Heart right ventricle (tissue), 16 donors: ENCODE data around the gene CD99L2. TPM values are rescaled to one million over a fixed set of nuclear protein-coding genes. Genes with fewer than 3 reads are reported as not detected.

Experiments used
- ATAC-seq, 8 donors: fragments of 200-7000 bp; cut with Tn5 transposase; one replicate each; pipeline ENCODE4 v1.9.1; 2020; ENCODE audit warnings: mild to moderate bottlenecking in 8 of 8, moderate library complexity in 8 of 8, moderate number of reproducible peaks in 1 of 8
- DNase-seq, 2 donors: peaks; one replicate each; pipeline ENCODE4 v3.0.0-alpha.2; 2020
- H3K27ac ChIP-seq, 10 donors: fragments of 200-600 bp; sonication (generic) in 2 of 10; one replicate each; pipeline versions ENCODE4 v1.5.0 to v1.8.0; 2020 to 2022; ENCODE audit warnings: mild to moderate bottlenecking in 3 of 10
- H3K27me3 ChIP-seq, 7 donors: fragments of 200-600 bp; one replicate each; pipeline ENCODE4 v1.8.0; 2021 to 2022; ENCODE audit warnings: mild to moderate bottlenecking in 2 of 7
- H3K36me3 ChIP-seq, 9 donors: fragments of 200-600 bp; sonication (generic) in 1 of 9; one replicate each; pipeline versions ENCODE4 v1.5.0 to v1.8.0; 2020 to 2022; ENCODE audit warnings: mild to moderate bottlenecking in 2 of 9
- H3K4me1 ChIP-seq, 9 donors: fragments of 200-600 bp; sonication (generic) in 1 of 9; one replicate each; pipeline versions ENCODE4 v1.5.0 to v1.8.0; 2020 to 2022; ENCODE audit warnings: mild to moderate bottlenecking in 4 of 9
- H3K4me3 ChIP-seq, 10 donors: fragments of 200-600 bp; sonication (generic) in 2 of 10; one replicate each; pipeline versions ENCODE4 v1.5.0 to v1.8.0; 2020 to 2022; ENCODE audit warnings: mild to moderate bottlenecking in 7 of 10, moderate library complexity in 2 of 10
- H3K9me3 ChIP-seq, 11 donors: fragments of 200-600 bp in 10 of 11; sonication (generic) in 2 of 11; one replicate each; pipeline versions ENCODE4 v1.5.0 to v1.8.0; 2013 to 2022; ENCODE audit warnings: mild to moderate bottlenecking in 2 of 11, control low read depth in 1 of 11, moderate library complexity in 1 of 11
- WGBS, 2 donors: extraction: QIAGEN DNeasy Blood & Tissue Kit; methylation state at CpG; one replicate each; pipeline ENCODE4 v1.1.7; 2013; ENCODE audit warnings: inconsistent platforms in 1 of 2; 5-methylcytosine and 5-hydroxymethylcytosine counted together
- intact Hi-C, 10 donors: fragments of 100-400 bp; cut with DNase I; formaldehyde crosslinking; loops; one replicate each; pipeline versions ENCODE4 v1.11.1 to v1.14.2; 2022
- polyA plus RNA-seq, 2 donors: library from polyadenylated mRNA; stranded (reverse); fragments of 200-250 nt; gene quantifications; one replicate each; pipeline ENCODE4 v1.2.3, GENCODE V29; 2013
- total RNA-seq, 10 donors: library from RNA; stranded (reverse); fragmentation: NEBNext Ultra II Directional in 3 of 10; extraction: Animal tissue kit (Norgen Biotek cat#: 25700) in 3 of 10; gene quantifications; one replicate each; pipeline versions ENCODE4 v1.2.1 to v1.2.4, GENCODE V29; 2021 to 2023
- TF ChIP-seq, protein P1 (sequence below), 9 donors: fragments of 200-600 bp; sonication (generic) in 2 of 9; IDR thresholded peaks; one replicate each; pipeline versions ENCODE4 v1.5.0 to v1.8.0; 2021 to 2022; ENCODE audit warnings: antibody characterized with exemption in 9 of 9, mild to moderate bottlenecking in 5 of 9, moderate library complexity in 1 of 9
- donor health status: Arrhythmogenic right ventricular cardiomyopathy.
- donor health status: ischemic (EF 13 %, LVEDD 7.1; RV severe dilation, severe dysfunction).
- donor health status: healthy with polysubstance abuse.
- donor health status: DM: no; HTN: yes; CAD: no.
- donor health status: DM: no; HTN: no; CAD: no.
- donor health status: ischemic (EF 25% LVEDD 6.9; RV normal size, moderate dysfunction).
- donor health status: ischemic (EF 25% LVEDD 5.7; RV mildly dilated, moderate dysfunction).
- donor health status: healthy.
- donor health status: DM: yes; HTN: yes; CAD: no.
- donor health status: Ischemic cardiomyopathy.
- donor health status: ischemic (EF 35%, LVEDD 5.7; RV mildly dilated, moderate dysfunction).
- donor health status: nonischemic (EF 11% LVEDD 7.7; RV severe dilation, severe dysfunction).
- donor health status: DM: yes; HTN: yes; CAD: no.
- donor health status: PGD.
- donor health status: ischemic (EF 29% LVEDD 5.4; RV normal size, mild dysfunction).
- donor health status: nonischemic (EF 23%, LVEDD 6.1; RV moderate dilation, normal function).

The CD99L2 gene
- total and polyA plus RNA-seq, 12 donors, result 32.6 to 122 (median 78.8) TPM

DNA sequence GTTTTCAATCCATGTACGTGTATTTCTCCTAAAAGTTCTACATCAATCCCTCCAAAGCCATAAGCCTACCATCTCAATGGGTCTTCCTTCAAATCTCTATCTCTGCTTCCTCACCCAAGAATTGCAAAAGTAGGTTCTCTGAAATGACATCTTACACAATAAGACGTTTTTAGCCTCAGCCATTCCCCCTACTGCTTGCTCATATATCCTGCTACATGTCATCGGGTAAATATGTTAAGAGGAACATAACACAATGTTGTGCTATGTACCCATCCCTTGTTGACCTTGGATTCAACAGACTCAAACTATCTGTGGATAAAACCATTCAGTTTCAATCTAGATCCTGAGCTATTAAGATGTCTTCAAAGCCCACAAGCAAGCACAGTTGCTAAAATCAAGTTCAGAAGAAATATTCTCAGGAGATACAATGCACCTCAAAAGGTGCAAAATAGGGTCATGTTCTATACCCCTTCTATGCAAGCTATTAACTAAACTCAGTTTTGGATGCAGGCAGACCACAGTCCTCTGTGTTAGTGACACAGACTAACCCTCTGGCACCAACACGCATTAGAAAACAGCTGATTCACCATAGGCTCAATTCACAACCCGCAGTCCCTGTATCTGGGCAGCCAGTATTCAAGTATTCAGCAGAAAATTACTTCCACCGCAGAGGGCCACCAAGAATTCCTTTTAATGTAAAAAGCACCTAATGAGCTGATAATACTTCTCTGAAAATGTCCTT, 56.8 kb downstream of the CD99L2 start:
- intact Hi-C loops, result no loop called here
- Histone ChIP-seq H3K36me3 (no peaks in the 10 kb centered on the region), H3K27me3 (no peaks in the 10 kb centered on the region), H3K4me3 (no peak overlapping the region), H3K9me3 (no peaks in the 10 kb centered on the region), H3K4me1 (peaks cover 0 to 19% (median 0%) of the 10 kb centered on the region in 9 donors), H3K27ac (peak overlapping the region in 1 of 10 donors; percentile 13)
- 76 to 82% methylated on average over 6 of the region's 6 CpGs for WGBS, 2 donors
- DNase-seq (no peak), ATAC-seq (no peak)
- TF ChIP-seq, protein P1, sequence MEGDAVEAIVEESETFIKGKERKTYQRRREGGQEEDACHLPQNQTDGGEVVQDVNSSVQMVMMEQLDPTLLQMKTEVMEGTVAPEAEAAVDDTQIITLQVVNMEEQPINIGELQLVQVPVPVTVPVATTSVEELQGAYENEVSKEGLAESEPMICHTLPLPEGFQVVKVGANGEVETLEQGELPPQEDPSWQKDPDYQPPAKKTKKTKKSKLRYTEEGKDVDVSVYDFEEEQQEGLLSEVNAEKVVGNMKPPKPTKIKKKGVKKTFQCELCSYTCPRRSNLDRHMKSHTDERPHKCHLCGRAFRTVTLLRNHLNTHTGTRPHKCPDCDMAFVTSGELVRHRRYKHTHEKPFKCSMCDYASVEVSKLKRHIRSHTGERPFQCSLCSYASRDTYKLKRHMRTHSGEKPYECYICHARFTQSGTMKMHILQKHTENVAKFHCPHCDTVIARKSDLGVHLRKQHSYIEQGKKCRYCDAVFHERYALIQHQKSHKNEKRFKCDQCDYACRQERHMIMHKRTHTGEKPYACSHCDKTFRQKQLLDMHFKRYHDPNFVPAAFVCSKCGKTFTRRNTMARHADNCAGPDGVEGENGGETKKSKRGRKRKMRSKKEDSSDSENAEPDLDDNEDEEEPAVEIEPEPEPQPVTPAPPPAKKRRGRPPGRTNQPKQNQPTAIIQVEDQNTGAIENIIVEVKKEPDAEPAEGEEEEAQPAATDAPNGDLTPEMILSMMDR (IDR thresholded peaks at IDR 0.05), result no peak

DNA sequence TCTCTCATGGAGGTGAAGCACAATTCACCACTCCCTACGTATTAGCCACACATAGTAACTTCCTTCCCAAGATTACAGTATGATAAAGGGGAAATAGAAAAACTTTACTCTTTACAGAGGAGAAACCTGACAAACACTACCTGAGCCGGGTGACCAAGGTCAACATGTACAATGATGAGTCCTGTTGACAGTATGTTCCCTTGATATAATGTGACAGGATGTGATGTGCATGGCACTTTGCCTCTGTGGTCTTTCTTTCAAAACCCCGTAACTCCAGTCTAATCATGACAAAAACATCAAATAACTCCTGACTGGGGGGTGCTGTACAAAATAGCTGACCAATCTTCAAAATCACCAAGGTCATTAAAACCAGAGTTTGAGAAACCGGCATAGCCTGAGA, 60.6 kb downstream of the CD99L2 start:
- H3K27ac ChIP-seq, result no peak overlapping the region
- intact Hi-C loops, result loop anchor here in 1 of 10 donors (10.0 kb wide), 1 partner anchor 57 kb away; the partner anchor contains the start of gene CD99L2
- 83 to 84% methylated on average over 4 of the region's 4 CpGs for WGBS, 2 donors
- H3K4me1 ChIP-seq, result peaks cover 0 to 18% (median 0%) of the 10 kb centered on the region in 9 donors
- ATAC-seq (no peak), DNase-seq (no peak)
- peaks cover 0 to 19% (median 3%) of the 10 kb centered on the region in 11 donors for H3K9me3 ChIP-seq
- no peak overlapping the region for H3K4me3 ChIP-seq
- H3K27me3 ChIP-seq, result no peaks in the 10 kb centered on the region
- TF ChIP-seq, protein P1 (IDR thresholded peaks at IDR 0.05), result no peak
- no peaks in the 10 kb centered on the region for H3K36me3 ChIP-seq

DNA sequence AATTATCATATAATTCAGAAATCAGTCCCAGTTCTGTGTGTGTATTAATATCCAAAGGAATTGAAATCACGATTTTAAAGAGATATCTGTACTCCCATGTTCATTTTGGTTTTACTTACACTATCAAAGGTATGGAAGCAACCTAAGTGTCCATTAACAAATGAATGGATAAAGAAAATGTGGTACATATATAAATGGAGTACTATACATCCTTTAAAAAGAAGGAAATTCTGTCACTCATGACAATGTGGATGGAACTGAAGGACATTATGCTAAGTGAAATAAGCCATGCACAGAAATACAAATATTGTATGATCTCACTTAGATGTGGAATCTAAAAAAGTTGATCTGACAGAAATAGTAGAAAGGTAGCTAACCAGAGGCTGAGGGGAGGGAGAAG, 63.8 kb downstream of the CD99L2 start:
- Histone ChIP-seq H3K4me1 (no peaks in the 10 kb centered on the region), H3K27ac (no peak overlapping the region), H3K4me3 (no peak overlapping the region), H3K36me3 (peaks cover 0 to 8% (median 0%) of the 10 kb centered on the region in 9 donors), H3K27me3 (no peaks in the 10 kb centered on the region), H3K9me3 (peaks cover 0 to 19% (median 3%) of the 10 kb centered on the region in 11 donors)
- intact Hi-C loops, result loop anchor here in 1 of 10 donors (10.0 kb wide), 1 partner anchor 60 kb away; the partner anchor contains the start of gene CD99L2
- 100% methylated on average over 1 of the region's 1 CpG for WGBS, 2 donors
- TF ChIP-seq, protein P1 (IDR thresholded peaks at IDR 0.05), result no peak
- DNase-seq, result no peak
- ATAC-seq, result no peak

DNA sequence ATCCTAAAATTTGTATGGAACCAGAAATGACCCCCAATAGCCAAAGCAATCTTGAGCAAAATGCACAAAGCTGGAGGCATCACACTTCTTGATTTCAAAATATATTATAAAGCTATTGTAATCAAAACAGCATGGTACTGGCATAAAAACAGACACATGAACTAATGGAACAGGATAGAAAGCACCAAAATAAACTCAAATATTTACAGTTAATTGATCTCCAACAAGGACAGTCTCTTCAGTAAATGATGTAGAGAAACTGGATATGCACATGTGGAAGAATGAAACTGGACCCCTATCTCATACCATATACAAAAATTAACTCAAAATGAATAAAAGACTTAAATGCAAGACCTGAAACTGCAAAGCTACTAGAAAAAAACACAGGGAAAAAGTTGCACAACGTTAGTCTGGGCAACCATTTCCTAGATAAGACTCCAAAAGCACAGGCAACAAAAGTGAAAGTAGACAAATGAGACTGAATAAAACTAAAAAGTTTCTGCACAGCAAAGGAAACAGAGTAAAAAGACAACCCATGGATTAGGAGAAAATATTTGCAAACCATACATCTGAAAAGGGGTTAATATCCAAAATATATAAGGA, 64.9 kb downstream of the CD99L2 start:
- TF ChIP-seq, protein P1 (IDR thresholded peaks at IDR 0.05), result no peak
- H3K36me3 ChIP-seq, result peaks cover 0 to 12% (median 0%) of the 10 kb centered on the region in 9 donors
- DNase-seq (no peak), ATAC-seq (no peak)
- peaks cover 0 to 19% (median 3%) of the 10 kb centered on the region in 11 donors for H3K9me3 ChIP-seq
- no peak overlapping the region for H3K27ac ChIP-seq
- no peaks in the 10 kb centered on the region for H3K27me3 ChIP-seq
- intact Hi-C loops, result loop anchor here in 1 of 10 donors (10.0 kb wide), 1 partner anchor 61 kb away; the partner anchor contains the start of gene CD99L2
- H3K4me3 ChIP-seq, result no peak overlapping the region
- 52 to 68% methylated on average over 1 of the region's 1 CpG for WGBS, 2 donors
- H3K4me1 ChIP-seq, result no peaks in the 10 kb centered on the region
